ENCODE results near the gene GPX4.

DNA sequence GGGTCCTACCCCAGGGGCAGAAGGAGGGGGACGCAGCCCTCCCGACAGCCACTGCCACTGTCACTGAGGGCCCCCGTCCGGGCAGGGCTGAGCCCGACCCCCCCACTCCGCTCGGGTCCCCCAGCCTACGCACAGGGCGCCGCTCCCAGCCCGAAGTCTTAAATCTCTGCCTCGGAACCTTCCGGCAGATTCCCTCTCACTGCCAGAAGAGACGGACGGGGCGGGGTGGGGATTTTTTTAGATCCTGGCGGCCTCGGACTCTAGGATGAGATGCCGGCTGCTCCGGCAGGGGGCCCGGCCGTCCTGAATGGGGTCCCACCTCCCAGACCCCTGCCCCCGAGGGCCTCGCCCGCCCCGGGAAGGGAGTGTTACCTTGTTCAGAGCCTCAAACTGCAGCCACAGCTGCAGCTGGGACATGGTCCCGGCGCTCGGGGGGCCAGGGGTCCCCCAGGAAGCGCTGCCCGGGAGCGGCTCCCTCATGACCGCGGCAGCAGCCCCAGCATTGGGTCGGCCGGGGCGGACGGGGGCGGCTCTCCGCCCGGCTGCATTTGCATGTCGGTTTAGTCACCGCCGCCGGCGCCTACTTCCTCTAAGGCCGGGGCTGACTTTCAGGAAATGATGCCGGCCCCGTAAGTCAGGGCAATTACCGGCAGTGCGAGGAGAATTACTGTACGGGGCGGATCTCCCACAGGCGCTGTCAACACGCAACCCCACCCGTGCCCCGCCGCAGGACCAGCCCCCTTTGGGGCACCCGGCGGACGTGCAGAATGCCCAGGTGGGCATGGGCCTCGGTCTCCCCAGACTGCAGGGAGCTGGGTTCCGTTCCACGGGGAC, 28.1 kb downstream of the GPX4 start:
- TF ChIP-seq, protein P1, sequence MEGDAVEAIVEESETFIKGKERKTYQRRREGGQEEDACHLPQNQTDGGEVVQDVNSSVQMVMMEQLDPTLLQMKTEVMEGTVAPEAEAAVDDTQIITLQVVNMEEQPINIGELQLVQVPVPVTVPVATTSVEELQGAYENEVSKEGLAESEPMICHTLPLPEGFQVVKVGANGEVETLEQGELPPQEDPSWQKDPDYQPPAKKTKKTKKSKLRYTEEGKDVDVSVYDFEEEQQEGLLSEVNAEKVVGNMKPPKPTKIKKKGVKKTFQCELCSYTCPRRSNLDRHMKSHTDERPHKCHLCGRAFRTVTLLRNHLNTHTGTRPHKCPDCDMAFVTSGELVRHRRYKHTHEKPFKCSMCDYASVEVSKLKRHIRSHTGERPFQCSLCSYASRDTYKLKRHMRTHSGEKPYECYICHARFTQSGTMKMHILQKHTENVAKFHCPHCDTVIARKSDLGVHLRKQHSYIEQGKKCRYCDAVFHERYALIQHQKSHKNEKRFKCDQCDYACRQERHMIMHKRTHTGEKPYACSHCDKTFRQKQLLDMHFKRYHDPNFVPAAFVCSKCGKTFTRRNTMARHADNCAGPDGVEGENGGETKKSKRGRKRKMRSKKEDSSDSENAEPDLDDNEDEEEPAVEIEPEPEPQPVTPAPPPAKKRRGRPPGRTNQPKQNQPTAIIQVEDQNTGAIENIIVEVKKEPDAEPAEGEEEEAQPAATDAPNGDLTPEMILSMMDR (IDR thresholded peaks at IDR 0.05), result no peak
- no peak for TF ChIP-seq POLR2A (IDR thresholded peaks at IDR 0.05)

Measured in thyroid gland (tissue), 4 donors.